GM18870 (cell line): ENCODE results near the gene SHISAL2A.
"Not testable (repeated sequence)": the region's sequence is repeated elsewhere in the genome, so short reads cannot be mapped to it uniquely, and the experiment has no call there.

Source experiments
- ATAC-seq: cut with Tn5 transposase; IDR thresholded peaks from one replicate; pipeline ENCODE4 v1.9.1; 2021; ENCODE audit warnings: moderate library complexity; ENCODE audit not compliant: unreplicated experiment

SHISAL2A gene

DNA sequence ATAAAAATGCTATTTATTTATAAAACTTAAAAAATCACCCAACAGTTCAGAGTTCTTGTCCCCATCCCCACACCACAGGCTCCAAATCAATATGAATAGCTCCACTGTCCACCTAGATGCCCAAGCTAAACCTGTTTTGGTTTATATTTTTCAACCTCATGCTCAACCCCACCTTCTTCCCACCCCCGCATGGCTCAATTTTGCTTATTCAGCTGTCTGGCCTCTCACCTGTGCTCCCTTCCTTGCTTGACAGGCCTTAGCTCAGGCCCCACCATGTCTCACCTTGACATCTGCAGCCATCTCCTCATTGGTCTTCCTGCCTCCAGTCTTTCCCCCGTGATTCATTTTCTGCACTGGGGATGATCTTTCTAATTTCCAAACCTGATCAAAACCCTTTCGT is 47.4 kb downstream of the SHISAL2A start:
- ATAC-seq: no peak

DNA sequence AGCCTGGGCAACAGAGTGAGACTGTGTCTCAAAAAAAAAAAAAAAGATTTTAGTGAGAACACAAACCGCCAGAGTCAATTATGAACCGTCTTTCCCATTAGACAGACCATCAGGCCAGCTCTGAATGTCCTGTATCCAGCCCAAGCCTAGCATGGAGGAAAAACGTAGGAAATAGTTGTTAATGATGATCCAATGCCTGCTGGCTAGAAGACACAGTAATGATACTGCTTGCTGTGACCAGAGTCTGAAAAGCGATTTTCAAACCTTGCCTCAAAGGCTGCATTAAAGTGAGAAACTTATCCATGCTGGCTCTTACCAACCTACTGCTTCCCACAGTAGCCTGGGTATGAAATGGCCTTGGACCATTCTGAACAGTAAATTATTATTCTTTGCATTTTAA is 48.2 kb downstream of the SHISAL2A start:
- ATAC-seq: no peak

DNA sequence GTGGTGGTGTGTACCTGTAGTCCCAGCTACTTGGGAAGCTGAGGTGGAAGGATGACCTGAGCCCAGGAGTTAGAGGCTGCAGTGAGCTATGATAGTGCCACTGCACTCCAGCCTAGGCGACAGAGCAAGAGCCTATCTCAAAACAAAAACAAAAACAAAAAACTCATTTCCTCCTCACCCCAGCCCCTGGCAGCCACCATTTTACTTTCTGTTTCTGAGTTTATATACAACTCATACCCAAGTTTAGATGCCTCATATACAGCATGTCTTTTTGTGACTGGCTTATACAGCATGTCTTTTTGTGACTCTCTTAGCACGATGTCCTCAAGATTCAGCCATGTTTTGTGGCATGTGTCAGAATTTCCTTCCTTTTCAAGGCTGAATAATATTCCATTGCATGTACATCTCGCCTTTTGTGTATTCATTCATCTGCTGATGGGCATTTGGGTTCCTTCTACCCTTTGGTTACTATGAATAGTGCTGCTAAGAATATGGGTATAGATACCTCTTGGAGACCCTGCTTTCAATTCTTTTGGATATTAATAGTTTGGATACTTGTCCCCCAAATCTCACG is 50.5 kb downstream of the SHISAL2A start:
- ATAC-seq: no peak

DNA sequence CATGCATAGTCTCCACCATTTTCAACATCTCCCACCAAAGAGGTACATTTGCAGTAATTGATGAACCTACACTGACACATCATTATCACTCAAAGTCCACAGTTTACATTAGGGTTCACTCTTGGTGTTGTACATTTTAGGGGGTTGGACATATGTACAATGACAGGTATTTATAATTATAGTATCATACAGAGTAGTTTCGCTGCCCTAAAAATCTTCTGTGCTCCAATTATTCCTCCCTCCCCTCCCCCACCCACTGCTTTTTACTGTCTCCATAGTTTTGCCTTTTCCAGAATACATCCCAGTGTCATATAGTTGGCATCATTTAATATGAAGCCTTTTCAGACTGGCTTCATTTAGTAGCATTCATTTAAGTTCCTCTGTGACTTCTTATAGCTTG is 51.6 kb downstream of the SHISAL2A start:
- no peak for ATAC-seq

DNA sequence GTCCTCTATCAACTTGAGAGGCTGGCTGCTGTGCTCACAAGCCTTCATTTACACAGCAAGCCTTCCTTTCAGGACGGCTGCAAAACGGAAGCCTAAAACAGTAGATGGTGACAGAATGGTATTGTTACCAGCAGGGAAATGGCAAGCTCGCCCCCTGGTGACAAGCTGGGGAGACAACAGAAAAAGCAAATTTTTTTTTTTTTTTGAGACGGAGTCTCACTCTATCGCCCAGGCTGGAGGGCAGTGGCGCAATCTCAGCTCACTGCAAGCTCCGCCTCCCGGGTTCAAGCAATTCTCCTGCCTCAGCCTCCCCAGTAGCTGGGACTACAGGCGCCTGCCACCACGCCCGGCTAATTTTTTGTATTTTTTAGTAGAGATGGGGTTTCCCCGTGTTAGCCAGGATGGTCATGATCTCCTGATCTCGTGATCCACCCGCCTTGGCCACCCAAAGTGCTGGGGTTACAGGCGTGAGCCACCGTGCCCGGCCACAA is 53.3 kb downstream of the SHISAL2A start:
- ATAC-seq: not testable (repeated sequence)

DNA sequence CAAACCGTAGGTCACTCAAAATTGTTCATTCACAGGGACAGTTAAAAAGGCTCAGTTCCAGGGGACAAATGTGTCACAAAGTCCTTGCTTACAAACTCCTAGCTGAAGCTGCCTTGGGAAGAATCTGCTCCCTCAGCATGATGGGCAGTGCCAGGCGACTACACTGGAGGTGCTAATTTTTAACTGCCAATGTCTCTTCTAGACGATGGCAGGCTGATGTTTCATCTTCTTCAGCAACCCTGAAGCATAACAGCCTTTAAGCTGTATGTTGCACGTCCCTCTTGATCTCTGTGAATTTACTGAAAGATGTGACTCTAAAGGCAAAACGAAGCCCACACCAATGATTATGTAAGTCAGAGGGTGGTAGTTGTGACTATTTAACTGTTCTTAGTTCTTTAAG is 53.9 kb downstream of the SHISAL2A start:
- ATAC-seq: no peak

DNA sequence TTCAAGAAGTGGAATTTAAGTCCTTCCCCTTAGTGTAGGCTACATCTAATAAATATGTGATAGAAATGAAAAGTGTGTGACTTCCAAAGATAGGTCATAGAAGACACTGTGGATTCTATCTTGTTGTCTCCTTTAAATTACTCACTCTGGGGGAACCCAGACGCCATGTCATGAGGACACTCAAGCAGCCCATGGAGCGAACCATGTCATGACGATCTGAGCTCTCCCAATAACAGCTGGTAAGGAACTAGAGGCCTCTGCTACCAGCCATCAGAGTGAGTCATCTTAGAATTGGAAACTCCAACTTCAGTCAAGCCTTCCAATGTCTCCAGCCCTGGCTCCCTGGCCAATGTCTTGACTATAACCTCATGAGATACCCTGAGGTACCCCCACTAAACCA is 58.9 kb downstream of the SHISAL2A start:
- ATAC-seq: no peak

DNA sequence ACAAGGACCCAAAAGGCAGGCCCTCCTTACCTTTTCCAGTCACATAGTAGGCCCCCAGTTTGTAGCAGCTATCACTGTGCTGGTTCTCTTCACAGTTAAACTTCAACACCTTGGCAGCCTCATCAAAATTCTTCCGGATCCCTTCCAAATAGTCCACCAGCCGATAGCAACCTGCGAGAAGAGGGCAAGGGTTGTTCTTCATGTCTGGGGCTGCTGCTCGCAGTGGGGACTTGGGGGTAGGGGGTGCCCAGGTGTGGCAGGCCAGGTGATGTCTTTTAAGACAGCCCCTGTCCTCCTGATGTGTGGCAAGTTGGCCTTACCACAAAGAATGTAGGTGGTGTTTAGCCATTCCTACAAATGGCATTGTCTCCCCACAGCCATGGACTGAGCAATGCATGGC is 59.7 kb downstream of the SHISAL2A start:
- ATAC-seq: no peak

DNA sequence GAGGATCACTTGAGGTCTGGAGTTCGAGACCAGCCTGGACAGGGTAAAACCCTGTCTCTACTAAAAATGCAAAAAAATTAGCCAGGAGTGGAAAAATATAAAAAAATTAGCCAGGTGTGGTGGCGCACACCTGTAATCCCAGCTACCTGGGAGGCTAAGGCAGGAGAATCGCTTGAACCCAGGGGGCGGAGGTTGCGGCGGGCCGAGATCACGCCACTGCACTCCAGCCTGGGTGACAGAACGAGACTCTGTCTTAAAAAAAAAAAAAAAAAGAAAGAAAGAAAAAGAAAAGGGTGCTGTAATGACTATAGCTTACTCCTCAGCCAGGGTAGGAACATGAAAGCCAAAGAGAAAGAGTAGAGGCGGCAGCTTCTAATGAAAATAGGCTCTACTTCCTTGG is 60.4 kb downstream of the SHISAL2A start:
- ATAC-seq: not testable (repeated sequence)

DNA sequence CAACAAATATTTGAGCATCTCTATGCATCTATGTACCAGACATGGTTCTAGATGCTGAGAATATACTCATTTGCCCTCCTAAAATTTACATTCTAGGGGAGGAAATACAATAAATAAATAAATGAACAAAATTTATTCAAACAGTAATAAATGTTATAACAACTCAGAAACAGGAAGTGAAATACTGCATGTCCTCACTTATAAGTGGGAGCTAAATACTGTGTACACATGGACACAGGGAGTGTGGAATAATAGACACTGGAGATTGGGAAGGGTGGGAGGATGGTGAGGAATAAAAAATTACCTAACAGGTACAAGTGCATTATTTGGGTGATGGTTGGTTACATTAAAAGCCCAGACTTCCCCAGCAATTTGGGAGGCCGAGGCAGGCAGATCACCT is 60.9 kb downstream of the SHISAL2A start:
- ATAC-seq: no peak

DNA sequence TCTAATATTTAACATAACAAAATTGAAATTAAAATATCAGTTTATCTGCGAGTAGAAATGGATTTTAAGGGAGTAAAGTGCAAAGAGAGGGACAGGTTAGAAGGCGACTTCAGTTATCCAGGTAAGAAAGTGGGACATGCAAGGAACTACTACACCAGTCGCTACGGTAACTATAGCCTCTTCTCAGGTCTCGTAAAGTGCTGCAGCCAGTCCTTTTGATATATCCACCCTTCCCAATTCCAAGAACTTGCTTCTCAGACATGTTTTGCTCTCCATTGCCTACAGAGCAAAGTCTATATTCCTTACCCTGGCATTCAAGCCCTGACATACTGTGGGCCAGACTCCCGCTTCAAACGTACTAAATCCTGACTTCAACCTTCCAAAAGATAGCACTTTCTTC is 62.7 kb downstream of the SHISAL2A start:
- no peak for ATAC-seq

DNA sequence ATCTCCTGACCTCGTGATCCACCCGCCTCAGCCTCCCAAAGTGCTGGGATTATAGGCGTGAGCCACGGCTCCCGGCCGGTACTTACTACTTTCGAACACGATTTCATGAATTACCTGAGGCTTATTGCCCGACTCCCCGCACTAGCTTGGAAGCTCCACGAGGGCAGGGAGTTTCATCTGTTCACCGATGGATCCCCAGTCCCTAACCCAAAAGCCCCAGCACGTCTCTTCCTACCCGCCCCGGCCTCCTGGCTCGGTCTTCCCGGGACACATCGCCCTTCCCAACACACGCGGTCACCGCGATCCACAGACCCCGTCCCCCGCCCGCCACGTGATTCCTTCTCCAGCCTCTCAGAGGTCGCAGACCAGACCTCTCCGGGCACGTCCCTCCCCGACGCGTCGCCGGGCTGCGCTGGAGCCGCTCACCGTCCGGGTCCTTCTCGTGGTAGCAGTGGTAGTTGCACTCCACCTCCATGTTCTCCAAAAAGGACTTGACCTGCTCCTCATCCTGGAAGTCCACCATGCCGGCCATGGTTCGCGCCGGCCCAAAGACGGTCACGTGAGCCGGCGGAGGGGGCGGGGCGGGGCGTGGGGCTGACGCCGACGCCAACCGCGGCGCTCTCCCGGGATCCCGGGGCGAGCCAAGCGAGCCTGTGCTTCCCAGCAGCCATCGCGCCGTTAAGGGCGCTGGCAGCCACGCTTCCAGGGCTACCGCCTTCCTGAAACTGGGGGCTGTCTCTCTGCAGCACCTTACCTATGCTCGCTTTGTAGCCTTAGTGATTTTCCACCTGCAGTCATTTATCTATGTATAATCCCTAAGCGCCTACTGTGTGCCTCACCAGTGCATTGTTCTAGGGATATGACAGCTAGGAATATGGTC is 65.1 kb downstream of the SHISAL2A start, which contains the start of gene COA7:
Gene COA7, minus strand, starts transcription at position 553 of the 880 bp plus-strand sequence. Its CDS starts 21 bp downstream, at position 532.
- ATAC-seq: no peak

DNA sequence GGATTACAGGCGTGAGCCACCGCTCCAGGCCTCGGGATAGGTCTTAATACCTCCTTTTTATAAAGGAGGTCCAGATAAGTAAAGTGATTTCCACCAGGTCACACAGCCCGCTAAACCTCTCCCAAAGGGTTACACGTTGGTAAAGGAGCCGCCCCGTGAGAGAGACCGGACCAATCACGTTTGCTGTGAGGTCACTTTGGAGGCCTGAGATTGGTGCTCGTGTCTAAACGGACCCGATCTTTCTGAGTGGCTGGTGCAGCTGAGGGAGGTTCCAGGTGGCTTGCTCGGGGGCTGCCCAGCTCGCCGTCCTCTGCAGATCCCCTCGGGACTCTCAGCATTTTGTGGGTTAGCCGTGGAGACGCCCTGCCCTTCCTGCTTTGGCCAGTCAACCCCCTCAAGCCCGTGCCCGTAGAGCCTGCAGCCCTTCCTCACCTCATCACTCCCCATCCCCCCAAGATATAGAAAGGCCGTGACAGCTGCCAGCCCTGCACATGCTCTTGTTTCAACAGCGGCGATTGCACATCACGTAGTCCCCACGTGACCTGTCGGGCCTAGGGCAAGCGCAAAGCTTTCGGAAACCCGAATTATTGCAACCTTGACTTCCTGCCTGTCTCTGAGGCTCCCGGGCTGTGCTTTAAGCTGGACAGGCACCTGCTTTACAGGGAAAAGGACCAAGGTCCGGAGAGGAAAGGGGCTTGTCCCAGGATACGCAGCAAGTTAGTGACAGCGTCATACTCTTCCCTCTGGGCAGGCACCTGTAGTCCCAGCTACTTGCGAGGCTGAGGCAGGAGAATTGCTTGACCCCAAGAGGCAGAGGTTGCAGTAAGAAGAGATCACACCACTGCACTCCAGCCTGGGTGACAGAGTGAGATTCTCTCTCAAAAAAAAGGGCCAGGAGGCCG is 70.2 kb downstream of the SHISAL2A start:
- peak; percentile 78 for ATAC-seq

DNA sequence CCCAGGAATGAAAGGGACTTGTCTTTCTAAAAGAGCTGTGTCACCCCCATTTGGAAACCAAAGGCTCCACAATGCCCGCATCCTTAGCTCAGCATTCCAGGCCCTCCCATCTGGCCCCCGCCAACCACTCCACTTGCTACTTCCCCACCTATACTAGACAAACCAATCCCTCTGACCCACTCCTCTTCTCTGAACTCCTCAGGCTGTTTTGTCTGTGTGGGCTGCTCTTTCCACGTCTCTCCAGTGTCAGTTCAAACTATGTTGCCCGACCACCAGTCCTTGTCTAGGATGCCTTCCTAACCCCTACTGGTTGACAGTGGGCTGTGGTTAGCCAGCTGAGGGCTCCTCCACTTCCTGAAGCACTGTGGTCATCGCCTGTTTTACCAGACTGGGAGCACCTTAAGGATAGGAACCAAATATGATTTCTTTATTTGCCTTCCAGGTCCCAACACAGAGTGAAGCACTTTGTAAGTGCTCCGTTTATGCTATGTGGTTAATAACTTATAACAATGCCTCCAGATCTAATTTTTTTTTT is 73.2 kb downstream of the SHISAL2A start:
- no peak for ATAC-seq
